ENCODE measurements around the gene NBPF4.

- TF ChIP-seq REST (IDR thresholded peaks at IDR 0.05; ENCODE audit: insufficient read depth in 1 of 2, low read depth in 2 of 2, low read length in 2 of 2) (no peak), POLR2AphosphoS5 (IDR thresholded peaks at IDR 0.05; ENCODE audit: low read depth, low read length) (no peak), TAF1 (IDR thresholded peaks at IDR 0.05; ENCODE audit: borderline replicate concordance, insufficient read depth, low read length) (no peak)
Observed at GRCh38 chr1:108179018-108179417, 64.9 kb downstream of the NBPF4 start.
